Kidney tubule cell (primary cell): Measurements from ENCODE around the gene PIK3R1.
"Not testable (repeated sequence)": the region's sequence is repeated elsewhere in the genome, so short reads cannot be mapped to it uniquely, and the experiment has no call there.

Experiments used
- DNase-seq: peaks from one replicate; pipeline ENCODE4 v3.0.0-alpha.2; 2018; ENCODE audit warnings: low spot score

PIK3R1 gene

DNA sequence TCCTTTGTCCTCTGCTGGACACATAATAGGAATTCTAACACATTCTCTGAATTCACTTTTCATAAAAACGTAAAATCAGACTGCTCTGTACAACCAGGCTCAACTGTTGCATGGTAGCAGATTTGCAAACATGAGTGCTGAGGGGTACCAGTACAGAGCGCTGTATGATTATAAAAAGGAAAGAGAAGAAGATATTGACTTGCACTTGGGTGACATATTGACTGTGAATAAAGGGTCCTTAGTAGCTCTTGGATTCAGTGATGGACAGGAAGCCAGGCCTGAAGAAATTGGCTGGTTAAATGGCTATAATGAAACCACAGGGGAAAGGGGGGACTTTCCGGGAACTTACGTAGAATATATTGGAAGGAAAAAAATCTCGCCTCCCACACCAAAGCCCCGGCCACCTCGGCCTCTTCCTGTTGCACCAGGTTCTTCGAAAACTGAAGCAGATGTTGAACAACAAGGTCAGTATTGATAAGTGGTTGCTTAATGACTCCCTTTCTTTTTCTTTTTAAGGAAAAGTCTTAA, 11.1 kb downstream of the PIK3R1 start:
- no peak for DNase-seq

DNA sequence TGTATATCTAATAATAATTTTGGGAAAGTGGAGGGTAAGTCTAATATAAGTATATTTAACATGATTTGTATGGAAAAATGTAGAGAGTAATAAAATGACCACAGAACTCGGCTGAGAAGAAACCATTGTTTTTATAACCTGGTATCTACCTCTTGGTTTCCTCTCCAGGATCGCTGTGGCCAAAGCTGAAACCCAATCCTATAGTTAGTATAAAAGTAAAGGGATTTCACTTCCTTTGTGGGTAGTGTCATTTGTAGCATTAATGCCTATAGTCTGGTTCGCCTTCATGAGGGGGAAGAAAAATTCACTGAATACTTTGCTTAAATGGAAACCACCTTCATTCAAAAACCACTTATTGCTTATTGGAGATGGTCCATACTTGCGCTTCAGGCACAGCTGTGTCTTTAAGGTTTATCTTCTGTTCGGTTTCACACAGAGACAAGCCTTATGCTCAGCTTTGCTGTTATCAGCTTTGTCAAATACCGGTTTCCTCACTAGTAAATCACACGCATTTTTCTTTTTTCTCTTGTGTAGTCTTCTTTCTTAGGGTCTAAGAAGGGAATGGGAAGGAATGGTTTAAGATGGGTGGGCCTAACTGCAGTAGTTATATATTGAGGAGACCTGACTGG, 12.1 kb downstream of the PIK3R1 start:
- DNase-seq = no peak

DNA sequence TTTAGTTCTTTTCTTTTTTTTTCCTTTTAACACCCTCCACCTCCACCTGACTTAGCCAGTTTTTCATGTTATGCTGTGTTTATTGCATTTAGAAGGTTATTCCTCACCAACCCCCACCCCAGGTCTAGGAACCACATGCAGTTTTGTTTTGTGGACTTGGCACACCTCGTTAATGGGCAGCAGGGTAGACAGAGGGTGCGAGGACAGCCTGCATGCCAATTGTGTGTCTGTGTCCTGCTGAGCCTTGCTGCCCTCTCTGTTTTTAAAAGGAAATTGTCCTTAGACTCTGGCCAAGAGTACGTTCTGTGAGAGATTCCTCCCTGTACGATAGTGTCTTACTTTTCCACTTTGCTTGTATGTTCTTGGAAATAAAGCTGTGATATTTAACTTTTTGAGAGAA, 13.9 kb downstream of the PIK3R1 start:
- no peak for DNase-seq

DNA sequence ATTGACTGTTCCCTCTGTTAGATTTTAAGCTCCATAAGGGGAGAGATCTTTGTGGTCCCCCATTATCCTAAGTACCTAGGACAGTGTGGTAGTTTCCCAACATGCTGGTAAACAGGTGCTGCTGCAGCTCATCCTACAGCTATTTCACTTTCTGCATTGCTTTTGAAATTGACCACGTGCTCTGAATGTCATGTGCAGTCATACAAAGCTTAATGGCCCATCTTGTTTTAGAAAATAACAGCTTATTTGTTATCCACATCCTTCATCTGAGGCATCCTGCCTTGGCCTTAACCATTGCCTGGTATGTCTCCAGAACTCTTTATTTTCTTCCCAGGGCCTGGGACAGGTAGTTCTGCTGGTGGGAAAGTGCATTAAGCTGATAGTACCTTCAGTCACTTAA, 14.7 kb downstream of the PIK3R1 start:
- no peak for DNase-seq

DNA sequence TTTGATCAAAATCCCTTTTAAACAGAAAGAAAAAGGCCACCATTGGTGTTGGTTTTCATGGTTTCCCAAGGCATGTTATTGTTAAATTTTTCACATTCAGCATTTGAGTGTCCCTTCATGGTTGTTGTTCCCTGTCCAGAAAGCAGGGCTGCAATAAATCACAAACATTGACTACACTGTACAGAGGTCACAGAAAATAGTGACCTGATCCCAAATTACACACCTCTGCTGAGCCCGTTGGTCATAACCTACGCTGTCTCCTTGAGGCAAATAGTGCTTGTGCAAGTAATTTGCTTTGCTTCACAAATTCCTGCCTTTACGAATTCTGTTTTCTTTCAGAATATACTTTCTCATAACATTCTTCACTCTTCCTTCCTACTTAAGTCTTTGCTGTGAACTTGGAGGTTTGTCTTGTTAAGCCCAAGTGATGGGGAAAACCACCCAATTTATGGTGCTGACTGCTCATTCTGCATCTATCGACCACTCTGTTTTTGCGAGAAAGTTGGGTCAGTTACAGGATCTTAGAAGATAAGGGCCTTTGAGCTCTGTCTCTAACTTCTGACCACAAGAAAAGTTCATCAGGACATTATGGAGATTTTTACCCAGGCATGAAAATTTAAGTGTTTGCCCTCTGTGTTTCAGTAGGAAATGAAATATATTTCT, 16.0 kb downstream of the PIK3R1 start:
- no peak for DNase-seq

DNA sequence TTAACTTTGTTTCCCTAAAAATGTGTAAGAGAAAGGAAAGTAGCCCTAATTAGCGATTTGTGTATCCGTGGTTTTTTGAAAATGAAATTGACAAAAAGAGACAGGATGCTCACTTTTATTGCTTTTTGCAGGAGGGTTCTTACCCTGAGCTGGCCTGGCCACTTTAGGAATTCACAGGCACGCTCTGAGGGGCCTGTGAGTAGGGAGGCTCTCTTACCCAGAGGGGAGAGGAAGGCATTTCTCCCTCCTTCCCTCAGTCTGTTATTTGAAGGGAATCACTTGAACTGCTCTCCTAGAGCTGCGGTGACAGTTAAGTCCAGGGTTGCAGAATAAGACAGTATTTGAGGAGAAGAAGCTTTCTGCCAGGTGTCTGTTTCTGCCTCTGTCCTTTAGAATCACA, 16.7 kb downstream of the PIK3R1 start:
- no peak for DNase-seq

DNA sequence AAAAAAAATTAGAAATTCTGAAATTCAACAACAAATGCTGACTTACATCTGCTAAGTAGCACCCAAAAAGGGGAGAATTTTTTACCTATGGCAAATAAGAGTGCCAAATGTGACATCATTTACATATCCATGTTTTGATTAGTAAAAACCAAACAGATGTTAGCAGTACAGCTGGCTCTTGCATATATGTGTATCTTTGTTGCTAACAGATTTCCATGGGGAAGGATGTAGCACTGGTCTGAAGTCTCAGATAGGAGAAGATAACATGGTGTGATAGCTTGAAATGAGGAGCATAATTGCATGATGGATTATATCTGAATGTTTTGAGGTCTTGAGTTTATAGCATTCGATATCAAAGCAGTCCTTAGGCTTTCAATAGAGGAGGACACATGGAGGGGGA, 17.5 kb downstream of the PIK3R1 start:
- DNase-seq = no peak

DNA sequence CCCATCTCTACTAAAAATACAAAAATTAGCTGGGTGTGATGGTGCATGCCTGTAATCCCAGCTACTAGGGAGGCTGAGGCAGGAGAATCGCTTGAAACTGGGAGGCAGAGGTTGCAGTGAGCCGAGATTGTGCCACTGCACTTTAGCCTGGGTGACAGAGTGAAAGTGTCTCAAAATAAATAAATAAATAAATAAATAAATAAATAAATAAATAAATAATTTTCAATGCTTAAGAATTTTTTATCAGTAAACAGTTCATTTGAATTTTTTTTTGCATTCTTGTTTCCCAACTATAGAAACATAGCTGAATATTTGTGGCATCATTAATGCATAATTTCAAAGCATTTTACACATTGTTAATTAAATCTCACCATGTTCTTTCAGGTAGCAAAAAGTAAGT, 19.7 kb downstream of the PIK3R1 start:
- DNase-seq = not testable (repeated sequence)

DNA sequence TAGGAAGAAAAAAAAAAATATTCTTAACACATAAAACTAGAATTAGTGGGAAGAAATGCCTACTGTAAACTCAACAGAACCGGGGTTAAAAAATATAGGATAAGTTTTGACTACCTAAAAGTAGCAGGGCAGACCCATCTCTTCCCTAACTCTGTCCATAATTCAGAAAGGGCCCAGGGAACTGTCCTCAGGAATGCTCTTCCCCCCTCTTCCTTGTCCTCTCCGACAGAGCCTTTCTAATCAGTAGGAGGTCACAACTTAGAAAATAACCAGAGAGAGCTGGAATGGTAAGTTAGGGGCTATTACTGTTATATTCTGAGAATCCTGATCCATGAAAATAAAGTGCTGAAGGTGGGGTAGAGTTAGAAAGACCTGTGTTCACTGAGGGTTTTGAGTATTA, 22.2 kb downstream of the PIK3R1 start:
- no peak for DNase-seq

DNA sequence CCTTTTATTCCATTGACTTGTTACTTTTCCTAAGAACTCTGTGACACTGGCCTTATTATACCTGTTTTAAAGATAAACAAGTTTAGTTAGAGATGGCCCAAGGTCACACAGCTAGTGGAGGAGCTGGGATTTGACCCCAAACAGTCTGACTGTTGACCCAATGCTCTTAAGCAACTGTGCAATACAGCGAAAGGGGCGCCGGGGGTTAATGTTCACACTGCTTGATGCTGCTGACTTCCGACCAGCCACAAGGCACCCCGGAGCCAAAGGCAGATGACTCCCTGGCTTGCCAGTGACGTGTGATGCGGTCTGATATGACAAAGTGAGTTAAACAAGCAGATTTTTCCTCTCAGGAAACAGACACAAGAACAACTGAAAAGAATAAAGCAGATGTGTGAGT, 23.9 kb downstream of the PIK3R1 start:
- DNase-seq = peak; percentile 79

DNA sequence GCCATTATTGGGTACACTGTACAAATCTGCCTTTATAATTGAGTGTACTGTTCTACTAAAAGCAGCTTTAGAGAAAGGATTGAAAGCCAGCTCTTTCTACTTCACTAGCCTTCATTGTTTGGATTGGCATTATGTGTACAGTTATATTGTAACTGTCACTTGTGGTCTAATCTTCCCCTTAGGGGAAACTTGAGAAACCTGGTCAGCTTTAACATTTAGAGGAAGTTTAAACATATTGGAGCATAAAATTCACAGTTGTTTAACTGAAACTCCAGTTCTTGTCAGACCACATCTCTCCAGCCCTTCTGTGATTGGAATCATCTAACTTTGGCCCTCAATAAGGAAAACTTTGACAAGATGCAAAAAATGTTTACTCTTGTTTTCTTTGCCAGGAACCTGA, 24.6 kb downstream of the PIK3R1 start:
- DNase-seq = no peak

DNA sequence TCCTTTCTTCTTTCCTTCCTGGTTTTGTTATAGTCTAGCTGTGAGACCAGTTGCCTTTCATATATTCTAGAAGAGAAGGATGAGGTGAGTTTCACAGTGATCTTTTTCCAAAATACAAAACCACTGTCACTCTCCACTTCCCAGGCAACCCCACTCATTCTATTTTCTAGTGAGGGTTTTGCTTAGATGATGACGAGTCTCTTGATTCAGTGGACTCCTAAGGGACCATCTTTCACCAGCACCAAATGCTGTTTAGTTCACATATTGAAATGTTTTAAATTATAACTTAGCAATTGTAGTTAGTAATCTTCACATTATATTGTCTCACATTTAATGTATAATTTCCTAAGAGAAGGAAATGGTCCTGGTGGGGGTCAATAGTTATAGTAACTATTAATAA, 25.2 kb downstream of the PIK3R1 start:
- no peak for DNase-seq

DNA sequence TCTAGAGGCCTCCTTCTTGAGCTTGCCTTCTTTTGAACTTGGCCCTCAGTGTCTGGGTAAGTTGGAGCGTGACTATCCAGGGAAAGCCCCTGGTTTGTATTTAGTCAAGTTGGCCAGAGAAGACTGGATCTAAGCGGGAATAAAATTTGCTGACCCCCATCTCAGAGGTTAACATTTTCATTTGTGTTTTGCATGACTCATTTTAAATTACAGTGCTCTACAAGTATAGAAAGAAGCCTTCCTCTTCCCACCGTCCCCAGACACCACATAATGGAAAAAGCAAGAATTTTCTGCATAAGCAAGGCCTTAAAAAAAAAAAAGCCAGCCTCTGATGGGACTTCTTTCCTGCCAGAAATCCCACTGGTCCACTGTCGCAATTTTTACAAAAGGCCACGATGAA, 27.2 kb downstream of the PIK3R1 start:
- peak; percentile 64 for DNase-seq

DNA sequence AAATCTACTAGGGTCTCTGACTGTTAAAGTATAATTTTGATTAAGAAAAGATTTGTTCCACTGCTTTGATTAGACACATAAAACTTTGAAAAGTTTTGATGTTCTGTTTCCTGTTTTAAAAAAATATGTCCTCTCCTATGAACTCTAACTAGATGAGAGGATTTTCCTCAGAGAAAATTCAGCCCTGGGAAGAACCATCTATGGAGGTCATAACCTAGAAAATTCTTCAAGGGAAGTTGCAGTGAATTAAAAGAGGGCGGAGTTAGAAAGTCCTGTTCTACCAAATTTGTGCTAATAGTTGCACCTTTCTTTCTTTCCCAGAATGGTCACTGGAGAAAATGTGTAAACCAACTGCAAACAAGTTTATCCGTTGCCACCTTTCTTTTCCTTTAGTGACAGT, 27.7 kb downstream of the PIK3R1 start:
- no peak for DNase-seq

DNA sequence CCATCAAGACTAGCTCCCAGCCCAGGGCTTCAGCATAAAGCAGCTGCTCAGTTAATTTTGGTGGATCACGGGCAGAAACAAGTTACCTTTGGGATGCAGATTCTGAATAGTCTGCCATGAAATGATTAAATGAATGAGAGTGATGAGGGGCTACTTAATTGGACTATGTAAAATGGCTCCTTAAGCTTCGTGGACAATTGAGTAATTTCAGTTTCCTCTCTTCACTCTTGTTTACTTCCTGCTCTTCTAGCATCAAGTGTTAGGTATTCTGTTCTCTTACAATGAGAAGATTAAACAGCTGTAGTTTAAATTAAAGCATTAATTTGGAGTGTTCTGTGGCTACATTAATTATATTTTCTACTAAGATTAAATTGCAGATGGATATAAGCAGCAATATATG, 28.1 kb downstream of the PIK3R1 start:
- DNase-seq = no peak

DNA sequence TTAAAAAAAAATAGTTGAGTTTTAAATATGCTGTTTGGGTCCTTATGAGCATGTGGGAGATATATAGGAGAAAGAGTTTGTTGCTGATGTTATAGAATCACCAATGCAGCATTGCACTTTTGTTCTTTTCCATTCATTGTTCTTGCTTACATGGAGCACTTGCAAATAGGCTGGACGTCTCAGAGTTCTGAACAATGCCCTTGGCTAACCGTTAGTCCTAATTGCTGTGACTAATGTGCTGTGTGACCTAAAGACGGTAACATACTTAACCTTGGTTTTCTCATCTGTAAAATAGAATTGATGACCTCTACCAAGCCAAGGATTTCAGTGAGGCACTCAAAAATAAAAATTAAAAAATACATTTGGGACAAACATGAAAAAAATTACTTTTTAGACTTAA, 29.8 kb downstream of the PIK3R1 start:
- peak; percentile 39 for DNase-seq

DNA sequence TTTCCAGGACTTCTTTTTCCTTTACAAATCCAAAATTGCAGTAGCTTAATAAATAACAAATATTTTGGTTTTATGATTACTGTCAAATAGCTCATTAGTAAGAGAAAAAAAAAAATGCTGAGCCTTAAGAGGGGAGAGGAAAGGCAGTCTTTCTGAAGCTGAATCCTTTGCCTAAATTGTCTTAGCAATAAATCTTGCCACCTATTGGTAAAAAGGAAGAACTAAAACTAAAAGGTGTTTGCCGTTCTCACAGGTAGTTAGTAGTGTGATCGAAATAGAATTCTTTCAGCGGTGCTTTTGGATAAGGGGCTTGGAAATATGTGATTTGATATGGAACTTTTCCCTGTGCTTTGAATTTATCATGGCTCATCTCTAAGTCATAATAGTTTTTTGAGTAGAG, 31.2 kb downstream of the PIK3R1 start:
- DNase-seq = no peak

DNA sequence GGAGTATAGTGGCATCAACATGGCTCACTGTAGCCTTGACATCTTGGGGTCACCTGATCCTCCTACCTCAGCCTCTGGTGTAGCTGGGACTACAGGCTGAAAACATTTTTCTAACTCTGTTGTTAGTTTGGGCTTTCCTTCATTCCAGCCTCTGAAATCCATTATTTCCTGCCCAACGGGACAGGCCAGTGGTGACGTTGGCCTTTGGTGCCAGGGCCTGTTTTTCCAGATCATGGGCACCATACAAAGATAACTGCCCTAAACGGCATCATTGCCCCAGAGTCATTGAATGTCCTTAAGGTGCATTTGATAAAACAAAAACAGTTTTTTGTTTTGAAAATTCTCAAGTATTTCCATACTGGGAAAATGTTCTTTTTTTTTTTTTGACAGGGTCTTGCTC, 32.1 kb downstream of the PIK3R1 start:
- no peak for DNase-seq

DNA sequence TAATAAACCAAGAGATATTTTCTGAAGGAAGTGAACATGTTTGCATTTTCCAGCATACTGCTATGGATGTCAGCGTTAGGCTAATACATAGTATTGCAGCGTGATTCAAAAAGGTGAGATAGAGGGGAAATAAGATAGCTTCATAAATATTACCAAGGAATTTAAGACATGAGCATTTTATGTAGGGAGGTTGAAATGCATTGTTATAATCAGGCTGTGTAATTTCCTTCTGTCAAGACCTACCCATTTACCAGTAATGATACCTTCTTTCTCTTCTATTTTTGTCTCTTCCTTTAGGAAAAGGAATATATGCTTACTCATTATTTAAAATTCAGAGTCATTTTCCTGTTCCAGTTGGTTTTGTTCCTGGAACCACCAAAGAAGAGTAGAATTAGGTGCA, 33.3 kb downstream of the PIK3R1 start:
- DNase-seq = no peak

DNA sequence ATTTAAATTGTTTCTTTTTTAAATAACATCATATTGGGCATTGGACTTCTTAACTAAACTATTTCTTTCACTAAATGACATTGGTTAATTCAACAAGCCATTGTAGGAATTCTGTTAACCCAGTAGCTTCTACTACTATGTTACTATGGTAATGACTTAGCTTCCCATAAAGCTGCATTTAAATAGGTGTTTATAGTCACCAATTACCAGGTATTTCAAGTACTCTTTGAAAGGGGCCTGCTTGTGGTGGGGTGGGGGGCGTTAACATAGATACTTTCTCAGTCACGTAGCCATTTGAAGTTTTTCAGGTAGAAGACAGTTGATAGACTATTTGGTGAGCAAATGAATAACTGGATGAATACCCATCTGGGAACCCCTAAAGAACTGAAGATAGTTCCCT, 34.0 kb downstream of the PIK3R1 start:
- no peak for DNase-seq

DNA sequence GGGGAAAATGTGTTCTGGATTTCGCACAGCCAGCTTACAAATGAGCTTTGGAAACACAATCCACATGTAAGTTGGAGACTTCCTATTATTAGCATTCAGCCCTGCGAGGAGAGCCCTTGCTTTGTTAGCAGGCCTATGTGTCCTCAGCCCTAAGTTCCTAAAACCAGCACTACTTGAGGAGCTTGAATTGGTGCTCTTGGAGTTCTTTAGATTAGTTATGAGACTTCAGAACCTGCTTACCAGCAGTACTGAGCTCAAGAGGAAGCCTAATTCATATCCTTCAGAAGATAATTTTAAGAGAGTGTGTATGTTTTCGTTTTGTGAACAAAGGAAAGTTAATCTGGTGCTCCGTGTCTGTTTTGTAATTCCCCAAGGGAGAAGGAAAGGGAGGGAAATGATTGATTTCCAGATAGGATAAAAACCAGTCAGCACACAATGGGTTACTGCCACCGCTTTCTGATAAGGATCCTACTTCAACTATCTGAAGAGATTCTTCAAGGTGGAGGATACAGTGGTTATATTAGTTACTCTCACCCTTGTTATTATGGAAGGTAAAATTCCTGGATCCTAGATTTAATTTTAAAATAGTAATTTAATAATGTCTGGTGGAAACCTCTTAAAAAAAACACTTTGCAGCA, 35.2 kb downstream of the PIK3R1 start:
- DNase-seq = no peak

DNA sequence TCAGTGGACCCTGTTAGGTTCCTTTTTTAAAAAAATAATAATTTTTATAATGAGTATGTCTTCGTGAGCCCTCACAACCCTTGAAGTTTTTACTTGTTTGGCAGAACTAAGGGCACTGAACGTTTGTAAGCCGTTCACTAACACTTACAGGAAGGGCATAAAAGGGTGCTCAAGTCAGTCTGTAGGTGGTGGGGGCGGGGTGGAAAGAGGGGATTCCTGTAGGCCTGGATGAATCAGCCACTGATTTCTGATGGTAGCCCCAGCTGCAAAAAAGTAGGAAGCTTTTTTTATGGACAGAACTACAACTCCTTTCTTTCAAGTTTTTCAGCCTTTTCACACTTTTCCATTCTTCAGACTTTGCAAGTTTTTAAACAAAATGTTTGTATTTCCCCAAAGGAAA, 35.8 kb downstream of the PIK3R1 start:
- DNase-seq = no peak

DNA sequence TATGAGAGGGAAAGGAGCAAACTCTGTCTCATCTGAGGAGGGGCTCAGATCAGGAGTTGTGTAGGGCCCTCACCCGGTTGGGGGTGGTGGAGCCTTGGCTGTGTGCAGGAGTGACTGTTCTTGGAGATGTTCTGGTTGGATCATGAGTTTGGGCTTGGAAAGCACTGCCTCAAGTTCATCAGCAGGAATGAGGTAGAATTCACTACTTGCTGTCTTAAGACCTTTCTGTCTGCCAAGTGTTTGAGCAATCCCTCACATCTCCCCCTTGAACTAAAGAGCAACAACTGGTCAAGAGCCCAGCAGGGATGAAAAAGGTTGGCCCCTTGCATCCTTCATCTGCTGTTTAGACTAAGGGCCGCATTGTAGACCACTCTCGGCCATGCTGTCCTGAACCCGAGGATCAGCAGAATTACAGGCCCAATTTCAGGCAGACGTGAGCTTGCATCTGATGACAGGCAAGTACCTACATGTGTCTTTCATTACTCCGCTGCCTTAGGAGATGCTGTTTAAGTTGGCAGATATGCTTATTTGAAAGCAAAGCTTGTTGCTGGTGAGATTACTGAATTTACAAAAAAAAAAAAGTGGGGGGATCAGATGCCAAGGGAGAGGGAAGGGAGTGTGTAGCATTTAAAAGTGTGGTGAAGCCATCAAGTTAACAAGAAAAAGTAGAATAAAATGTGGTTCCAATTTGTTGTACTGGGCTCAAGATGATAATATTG, 36.4 kb downstream of the PIK3R1 start:
- no peak for DNase-seq
